ENCODE data around the gene PKMYT1.

DNA sequence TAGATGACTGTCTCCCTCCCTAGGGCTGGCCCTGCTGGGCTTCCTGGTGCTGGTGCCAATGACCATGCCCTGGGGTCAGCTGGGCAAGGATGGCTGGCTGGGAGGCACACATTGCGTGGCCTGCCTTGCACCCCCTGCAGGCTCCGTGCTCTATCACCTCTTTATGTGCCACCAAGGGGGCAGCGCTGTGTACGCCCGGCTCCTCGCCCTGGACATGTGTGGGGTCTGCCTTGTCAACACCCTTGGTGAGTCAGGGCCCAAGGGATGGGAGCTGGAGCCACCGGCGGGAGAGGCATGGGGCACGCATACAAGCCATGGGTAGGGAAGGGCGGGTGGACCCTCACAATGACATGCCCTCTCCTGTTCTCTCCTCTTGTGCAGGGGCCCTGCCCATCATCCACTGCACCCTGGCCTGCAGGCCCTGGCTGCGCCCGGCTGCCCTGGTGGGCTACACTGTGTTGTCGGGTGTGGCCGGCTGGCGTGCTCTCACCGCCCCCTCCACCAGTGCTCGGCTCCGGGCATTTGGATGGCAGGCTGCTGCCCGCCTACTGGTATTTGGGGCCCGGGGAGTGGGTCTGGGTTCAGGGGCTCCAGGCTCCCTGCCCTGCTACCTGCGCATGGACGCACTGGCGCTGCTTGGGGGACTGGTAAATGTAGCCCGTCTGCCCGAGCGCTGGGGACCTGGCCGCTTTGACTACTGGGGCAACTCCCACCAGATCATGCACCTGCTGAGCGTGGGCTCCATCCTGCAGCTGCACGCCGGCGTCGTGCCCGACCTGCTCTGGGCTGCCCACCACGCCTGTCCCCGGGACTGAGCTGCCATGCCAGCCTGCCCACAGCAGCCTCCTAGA lies 8.9 kb downstream of the PKMYT1 start:
- TF ChIP-seq CTCF (conservative IDR thresholded peaks at IDR 0.05; ENCODE audit: low read depth, low read length) (no peak), POLR2A (IDR thresholded peaks at IDR 0.05; ENCODE audit: low read depth, low read length) (no peak), MXI1 (IDR thresholded peaks at IDR 0.05; ENCODE audit: borderline replicate concordance, low read depth, low read length) (no peak), RFX5 (IDR thresholded peaks at IDR 0.05; ENCODE audit: low read depth, low read length) (no peak), USF2 (IDR thresholded peaks at IDR 0.05; ENCODE audit: low read depth, low read length) (no peak), FOS (IDR thresholded peaks at IDR 0.05; ENCODE audit: low read depth, low read length) (no peak), SMC3 (IDR thresholded peaks at IDR 0.05; ENCODE audit: low read depth, low read length) (no peak), RAD21 (IDR thresholded peaks at IDR 0.05; ENCODE audit: low read length) (no peak)
